HK-2 (cell line): ENCODE data around the gene AKIRIN2.
"Not testable (repeated sequence)": the region's sequence is repeated elsewhere in the genome, so short reads cannot be mapped to it uniquely, and the experiment has no call there.

ENCODE experiments used
- DNase-seq: peaks from one replicate; pipeline ENCODE4 v3.0.0-alpha.2; 2018; ENCODE audit not compliant: unreplicated experiment

AKIRIN2 gene

DNA sequence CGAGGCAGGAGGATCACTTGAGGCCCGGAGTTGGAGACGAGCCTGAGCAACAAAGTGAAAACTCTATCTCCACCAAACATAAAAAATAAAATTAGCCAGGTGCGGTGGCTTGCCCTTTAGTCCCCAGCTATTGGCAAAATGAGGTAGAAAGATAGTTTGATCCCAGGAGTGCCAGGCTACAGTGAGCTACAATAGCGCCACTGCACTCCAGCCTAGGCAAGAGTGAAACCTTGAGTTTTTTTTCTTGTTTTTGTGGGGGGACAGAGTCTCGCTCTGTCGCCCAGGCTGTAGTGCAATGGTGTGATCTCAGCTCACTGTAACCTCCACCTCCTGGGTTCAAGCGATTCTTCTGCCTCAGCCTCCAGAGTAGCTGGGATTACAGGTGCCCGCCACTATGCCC lies 14.1 kb downstream of the AKIRIN2 start:
- DNase-seq = not testable (repeated sequence)

DNA sequence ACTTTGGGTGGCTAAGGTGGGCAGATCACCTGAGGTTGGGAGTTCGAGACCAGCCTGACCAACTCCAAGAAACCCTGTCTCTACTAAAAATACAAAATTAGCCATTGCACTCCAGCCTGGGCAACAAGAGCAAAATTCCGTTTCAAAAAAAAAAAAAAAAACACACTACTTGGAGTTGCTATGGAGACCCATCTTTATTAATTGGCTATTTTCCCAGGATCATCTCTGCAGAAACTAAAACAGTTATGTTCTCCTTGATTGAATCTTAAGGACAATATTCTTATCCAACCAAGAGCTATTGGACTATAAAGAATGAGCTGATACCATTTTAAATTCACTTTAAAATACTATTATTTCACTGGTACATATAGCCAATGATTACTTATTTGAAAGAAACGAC lies 14.7 kb downstream of the AKIRIN2 start:
- no peak for DNase-seq

DNA sequence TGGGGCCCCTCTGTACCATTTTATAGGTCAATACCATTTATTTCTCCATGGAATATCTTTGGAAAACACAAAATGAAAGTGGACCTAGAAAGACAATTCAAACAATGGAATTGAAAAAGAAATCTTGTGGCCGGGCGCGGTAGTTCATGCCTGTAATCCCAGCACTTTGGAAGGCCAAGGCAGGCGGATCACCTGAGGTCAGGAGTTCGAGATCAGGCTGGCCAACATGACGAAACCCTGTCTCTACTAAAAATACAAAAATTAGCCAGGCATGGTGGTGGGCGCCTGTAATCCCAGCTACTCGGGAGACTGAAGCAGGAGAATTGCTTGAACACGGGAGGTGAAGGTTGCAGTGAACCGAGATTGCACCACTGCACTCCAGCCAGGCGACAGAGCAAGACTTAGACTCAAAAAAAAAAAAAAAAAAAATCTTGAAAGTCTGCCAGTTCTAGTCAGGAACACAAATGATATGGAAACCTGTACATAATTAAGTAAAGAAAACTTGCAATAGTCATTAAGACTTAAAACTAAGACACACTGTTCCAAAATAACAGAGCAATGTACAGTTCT lies 15.3 kb downstream of the AKIRIN2 start:
- DNase-seq = not testable (repeated sequence)

DNA sequence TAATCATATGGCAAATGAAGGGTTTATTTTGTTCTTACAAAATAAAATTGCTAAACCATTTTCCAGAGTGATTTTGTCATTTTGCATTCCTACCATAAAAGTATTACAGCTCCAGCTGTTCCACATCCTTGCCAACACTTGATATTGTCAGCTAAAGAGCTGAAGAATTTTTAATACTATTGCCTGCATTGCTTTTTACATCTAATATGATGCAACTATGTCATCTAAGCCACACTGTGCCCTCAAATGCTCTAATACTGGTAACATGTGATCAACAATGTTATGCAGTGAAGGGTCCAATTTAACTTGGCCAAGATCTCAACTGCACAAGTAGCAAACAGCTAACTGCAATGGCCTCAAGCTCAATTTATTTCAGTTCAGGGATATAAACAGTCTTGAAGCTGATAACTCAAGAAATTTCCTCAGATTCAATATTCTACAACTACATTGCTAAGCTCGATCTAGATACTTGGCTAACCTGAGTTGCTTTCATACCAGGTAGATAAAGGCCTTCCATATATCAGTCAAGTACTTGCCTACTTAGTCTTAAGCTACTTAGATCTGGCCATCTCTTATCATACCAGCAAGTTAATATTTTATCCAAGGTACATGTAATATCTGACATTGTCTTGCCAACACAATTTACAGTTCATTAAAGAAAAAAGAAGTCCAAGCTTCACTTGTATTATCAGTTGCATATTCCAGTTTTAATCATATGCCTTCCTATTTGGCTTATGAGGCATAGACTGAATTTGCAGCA lies 17.0 kb downstream of the AKIRIN2 start:
- no peak for DNase-seq

DNA sequence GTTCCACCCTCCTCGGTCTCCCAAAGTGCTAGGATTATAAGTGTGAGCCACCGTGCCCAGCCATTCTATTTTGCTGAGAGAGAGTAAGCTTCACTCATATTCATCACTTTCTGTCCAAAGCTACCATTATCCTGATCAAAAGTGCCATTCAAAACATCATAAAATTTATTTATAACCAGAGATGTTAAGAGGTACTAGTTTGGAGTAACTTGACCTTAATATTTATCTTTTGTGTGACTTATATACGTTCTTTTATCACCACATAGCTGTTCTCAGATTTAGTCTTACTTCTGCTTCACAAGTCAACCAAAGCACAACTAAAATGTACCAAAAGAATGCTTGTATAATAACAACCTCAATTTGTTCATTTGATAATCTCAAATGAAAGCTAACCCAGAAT lies 18.1 kb downstream of the AKIRIN2 start:
- no peak for DNase-seq

DNA sequence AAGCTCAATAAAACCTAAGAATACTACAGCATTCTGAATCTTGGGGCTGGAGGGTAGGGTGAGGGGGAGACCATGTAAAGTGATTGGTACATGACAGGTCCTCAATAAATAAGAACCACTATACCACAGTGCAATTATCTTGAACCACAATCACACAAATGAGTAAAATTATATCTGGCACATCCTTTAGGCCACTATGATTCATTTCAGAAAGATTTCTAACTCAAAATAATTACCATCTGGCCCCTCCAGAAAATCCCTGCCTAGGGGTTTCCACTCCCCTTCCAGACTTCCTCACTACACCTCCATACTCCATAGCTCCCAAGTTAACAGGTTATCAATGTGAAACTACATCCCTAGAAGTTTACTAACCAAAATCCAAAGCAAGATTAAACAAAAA lies 19.7 kb downstream of the AKIRIN2 start:
- no peak for DNase-seq

DNA sequence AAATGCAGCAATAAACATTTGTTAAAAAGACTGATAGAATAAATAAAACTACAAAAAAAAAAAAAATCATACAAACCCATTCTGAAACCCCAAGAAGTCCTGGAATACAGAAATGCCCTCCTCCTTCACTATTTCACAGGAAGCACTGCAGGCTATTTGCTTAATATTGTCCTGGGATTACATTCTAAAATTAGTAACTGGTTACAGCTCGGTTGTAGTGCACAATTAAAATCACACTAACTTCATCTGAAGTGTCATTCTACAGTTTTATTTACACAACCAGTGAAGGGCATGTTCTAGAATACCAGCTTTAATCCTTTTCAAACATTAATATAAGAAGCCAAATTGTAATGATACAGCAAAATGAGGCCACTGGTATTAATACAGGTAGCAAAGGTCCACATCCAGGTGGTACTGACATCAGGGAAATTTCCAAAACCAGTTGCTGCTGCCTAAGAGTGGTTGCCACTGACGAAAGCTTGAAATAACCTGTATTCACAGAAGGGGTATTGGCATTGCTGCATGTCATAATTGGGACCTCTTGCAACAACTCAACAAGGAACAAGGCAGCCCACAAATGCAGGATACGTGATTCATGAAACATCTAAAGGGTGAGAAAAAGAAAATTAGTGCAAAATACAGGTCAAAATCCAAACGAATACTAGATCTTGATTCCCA lies 26.9 kb downstream of the AKIRIN2 start:
- no peak for DNase-seq

DNA sequence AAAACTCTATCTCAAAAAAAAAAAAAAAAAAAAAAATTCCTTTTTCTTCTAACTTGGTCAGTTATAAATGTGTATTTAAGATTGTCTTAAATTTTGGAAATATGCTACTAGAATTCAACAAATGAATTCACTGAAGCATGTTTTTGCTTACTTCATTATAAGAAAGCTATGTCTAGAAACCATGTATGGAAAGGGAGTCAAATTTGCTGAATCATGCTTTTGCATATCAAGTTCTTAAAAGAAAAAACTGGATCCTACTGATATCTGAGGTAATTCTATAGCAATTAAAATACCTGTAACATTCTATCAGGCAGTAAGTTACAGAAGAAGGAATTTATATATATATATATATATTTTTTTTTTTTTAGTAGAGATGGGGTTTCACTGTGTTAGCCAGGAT lies 27.7 kb downstream of the AKIRIN2 start:
- no peak for DNase-seq

DNA sequence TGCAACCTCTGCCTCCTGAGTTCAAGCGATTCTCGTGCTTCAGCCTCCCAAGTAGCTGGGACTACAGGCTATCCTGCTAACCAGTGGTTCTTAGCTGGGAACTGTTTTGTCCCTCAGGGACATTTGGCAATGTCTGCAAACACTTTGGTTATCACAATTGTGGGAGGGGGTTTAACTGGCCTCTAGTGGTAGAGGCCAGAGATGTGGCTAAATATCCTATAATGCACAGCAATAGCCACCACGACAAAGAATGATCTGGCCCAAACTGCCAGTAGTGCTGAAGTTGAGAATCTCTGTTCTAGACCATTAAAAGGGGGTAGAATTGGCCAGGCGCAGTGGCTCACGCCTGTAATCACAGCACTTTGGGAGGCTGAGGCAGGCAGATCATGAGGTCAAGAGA lies 28.8 kb downstream of the AKIRIN2 start:
- no peak for DNase-seq

DNA sequence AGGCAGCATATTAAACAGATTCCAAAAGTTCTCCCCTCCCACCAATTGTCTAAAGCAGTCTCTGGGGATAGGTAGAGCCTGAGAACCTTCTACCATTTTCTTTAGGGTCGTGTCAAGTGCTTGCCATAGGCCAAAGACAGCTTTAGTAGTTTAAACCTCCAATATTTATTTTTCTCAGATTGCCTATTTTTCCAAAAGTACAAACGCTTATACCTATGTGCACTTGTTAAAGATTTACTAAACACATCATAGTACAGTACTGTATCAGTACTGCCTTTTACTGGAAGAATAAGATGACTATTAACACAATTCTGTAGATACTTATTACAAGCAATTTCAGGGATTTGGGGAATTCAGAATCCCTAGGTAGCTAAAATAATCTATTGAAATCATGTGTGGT lies 29.4 kb downstream of the AKIRIN2 start:
- no peak for DNase-seq

DNA sequence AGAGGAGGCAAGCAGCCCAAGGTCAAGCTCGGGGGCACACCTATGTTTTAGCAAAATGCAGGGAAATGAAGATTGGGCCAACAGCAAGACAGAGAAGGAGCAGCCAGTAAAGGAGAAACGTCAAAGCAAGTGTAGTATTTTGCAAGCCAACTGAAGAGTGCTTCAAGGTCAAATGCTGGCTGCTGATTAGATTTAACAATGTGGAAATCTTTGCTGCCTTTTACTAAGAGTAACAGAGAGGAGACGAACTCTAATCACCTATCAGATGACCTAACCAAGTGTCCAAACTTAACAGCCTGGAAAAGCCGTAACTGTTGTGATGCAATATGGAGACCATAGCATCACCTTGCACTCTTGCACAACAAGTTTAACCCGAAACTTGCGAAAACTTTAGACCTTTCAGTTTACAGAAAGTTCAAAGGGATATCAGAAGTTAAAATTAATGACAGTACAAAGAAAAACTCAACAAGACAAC lies 30.4 kb downstream of the AKIRIN2 start:
- DNase-seq = no peak

DNA sequence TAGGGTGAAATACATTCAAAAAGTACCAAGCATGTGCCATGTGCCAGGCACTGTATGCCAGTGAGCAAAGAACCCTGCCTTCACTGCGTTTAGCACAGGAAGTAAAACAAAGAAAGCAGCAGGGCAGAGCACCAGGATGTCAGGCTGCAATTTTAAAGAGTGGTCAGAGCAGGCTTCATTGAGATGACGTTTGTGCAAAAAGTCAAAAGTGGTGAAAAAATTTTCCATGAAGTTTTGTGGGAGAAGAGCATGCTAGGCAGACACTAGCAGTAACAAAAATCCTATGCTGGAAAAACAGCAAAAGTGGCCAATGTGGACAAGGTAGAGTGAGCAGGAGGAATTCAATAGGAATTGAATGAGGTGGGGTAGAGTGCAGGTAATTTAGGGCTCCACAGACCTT lies 31.3 kb downstream of the AKIRIN2 start:
- DNase-seq = peak; percentile 10

DNA sequence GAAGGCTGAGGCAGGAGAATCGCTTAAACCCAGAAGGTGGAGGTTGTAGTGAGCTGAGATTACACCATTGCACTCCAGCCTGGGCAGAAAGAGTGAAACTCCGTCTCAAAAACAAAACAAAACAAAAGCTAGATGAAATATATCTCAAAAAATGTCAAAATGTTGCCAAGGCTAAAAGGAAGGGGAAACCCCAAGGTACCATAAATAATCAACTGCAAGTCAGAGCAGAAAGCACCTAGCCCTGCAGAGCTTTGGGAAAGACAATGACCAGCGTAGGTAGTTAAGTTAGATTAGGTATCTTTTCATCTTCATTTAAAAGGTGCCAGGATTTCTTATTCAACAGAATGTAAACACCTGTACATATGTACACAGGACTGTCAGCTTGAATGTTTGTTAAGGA lies 33.0 kb downstream of the AKIRIN2 start:
- DNase-seq = no peak

DNA sequence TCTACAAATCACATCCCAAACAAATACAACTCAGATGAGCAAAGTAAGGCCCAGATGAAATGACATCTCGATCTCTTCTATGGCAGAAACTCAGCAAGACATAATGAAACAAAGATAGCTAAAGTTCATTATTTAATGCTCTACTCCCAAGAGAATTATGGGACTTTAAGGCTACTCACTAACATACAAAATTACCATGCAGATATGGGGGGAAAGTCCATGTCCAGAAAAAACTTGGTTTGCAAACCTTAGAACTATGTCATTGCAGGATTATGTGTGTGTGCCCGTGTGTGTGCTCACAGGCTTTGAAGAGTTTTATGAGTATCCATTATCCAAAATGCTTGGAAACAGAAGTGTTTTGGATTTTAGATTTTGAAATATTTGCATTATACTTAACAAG lies 34.0 kb downstream of the AKIRIN2 start:
- DNase-seq = no peak

DNA sequence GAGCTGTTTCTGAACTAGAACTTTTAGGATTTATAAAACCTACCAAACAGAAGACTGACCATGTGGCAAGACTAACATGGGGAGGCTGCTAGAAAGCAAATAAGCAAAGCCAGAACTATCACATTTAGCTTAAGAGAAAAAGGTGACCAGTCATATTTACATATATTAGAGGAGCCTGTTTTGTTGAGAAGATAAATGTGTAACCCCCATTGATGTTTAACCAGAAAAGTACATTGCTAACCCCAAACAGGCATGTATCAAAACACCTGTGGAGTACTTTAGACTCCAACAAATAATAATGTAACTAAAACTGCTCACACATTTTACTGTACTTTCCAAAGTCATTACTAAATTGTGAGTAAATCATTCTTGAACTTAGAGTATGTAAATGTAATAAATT lies 35.0 kb downstream of the AKIRIN2 start:
- DNase-seq = no peak

DNA sequence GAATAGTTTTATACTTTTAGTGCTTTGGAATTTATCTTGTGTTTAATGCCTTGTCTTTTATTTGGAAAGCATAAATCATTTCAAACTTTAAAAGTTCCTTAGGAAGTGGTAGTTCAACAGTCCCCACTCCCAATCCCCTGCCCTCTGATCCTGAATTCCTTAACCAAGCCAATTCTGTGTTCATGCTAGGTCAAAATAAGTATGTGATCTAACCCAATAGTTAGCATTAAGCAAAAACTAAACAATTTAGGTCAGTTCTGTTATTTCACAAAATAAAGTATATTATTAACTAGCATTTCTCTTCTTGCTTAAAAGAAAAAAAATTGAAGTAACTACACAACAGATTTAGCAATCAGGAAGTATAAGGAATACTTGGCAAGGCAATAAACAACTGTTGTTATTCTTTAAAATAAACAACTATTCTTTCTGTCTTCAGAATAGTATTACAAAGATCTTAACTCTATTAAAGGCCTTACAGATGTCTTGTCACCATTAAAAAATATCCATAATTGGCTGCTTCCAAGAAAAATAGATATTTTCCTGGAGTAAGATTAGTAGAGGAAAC lies 37.0 kb downstream of the AKIRIN2 start:
- DNase-seq = no peak

DNA sequence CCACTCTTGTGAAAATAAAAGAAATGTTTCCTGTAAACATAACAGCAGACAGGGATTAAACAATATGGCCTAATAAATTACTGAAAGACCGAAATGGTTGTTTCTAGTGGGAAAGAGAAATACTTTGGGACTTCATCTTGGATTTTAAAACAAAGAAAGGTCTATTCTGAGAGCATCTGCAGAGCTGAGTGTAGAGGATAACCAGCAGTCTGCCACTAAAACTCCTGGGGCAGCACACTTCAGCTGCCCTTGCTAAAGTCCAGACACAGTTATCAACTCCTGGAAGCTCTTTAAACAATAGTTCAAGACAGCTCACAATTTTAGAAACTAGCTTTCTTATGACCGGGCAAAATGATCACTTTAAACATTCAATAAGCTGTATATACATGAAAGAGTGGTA lies 38.6 kb downstream of the AKIRIN2 start:
- DNase-seq = no peak

DNA sequence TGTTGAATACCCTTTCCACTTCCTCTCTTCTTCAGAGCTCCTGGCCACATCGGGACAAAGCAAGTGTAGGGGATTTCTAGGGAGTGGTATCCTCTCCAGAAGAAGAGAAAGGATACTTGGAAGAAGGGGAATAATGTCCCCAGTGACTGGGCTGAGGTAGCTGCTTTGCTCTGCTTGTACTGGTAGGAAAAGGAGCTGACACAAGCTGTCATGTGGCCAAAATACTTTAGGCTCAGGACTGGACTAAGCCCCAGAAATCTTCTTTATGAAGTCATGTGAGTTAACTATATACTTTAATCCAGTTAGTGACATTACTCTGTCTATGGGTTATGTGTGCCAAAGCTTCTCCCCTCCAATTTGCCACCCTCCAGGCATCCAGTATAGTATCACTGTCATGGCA lies 40.5 kb downstream of the AKIRIN2 start:
- DNase-seq = no peak

DNA sequence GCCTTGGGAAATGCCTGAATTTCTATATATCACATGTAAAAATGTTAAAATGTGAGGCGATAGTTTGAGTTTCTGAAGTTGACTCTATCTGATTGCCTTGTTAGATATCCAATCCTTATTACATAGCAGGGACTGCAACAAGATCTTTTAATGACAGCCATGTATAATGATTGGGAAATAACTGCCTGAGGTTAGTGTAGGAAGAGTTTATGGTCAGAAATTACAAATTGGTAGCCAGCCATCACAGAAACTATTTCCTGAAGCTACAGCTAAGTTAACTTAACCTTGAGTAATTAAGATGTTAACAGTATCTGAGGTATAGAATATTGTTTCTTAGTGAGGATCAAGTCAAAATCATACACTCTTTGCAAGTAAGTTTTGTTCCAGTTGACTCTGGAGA lies 41.0 kb downstream of the AKIRIN2 start:
- no peak for DNase-seq

DNA sequence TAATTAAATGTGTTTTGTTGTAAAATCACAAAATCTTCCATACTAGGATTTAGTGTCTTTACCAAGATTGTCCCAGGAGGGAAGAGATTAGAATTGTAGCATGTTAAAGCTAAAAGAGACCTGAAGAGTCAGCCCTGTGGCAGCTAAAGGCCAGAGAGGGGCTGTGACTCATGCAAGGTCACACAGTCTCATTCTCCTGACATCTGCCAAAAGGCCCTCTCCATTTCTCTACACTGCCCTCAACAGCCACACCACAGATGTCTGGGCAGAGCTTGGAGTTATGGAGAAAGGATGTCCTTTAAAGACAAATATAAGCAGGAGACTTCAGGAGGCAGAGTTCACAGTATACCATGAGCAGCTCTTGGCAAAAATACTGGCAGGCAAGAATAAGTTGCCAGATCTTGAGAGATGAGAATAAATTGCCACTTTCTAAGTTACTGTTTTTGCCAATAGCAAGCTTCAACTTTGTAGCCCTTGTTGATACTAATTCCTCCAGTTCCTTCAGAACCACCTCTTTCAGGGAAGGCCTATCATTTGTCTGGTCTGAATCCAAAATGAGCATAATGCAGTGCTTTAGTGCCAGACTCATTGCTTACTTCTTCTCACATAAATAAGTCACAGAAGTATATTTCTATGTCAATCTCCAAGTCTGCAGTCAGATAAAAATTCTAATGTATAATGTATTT lies 41.7 kb downstream of the AKIRIN2 start:
- DNase-seq = no peak

DNA sequence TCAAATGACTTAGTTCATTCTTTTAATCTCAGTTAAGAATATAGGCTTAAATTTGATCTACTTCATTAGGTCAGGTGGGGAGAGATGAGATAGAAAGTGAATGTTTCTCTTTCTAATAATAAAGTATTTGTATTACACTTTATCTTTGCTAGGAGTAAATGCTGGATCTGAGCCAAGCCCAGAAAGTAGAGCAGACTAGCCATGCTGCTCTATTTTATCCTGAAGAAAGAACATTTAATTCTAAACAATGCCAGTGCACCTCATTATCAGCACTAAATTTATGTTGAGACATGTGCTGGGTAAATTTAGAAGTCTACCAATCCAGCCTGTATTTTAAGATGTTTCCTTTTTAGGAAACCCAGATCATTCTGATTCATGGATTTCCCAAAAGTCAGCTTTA lies 43.5 kb downstream of the AKIRIN2 start:
- no peak for DNase-seq

DNA sequence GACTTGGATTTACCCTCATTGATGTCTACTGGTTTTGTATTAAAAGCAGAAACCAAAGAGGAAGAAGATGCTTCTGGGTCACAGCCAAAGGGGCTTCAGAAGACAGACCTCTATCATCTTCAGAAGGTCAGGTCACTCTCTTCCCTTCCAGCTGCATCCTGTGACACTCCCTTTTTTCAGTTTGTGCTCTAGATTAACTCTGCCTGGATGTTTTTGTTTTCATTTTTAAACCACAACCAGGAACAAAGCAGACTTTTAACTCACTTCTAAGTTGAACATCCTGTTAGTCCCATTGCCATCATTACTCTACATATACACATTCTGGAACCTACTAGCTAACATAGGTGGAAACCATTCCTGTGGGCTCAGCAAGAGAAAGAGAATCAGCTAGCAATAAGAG lies 45.2 kb downstream of the AKIRIN2 start:
- no peak for DNase-seq
